LoVo (cell line): ENCODE results near the gene CELSR1.

ENCODE experiments used
- DNase-seq: peaks from one replicate; pipeline ENCODE4 v3.0.0-alpha.2; 2016; ENCODE audit warnings: low spot score

The CELSR1 gene, protein sequence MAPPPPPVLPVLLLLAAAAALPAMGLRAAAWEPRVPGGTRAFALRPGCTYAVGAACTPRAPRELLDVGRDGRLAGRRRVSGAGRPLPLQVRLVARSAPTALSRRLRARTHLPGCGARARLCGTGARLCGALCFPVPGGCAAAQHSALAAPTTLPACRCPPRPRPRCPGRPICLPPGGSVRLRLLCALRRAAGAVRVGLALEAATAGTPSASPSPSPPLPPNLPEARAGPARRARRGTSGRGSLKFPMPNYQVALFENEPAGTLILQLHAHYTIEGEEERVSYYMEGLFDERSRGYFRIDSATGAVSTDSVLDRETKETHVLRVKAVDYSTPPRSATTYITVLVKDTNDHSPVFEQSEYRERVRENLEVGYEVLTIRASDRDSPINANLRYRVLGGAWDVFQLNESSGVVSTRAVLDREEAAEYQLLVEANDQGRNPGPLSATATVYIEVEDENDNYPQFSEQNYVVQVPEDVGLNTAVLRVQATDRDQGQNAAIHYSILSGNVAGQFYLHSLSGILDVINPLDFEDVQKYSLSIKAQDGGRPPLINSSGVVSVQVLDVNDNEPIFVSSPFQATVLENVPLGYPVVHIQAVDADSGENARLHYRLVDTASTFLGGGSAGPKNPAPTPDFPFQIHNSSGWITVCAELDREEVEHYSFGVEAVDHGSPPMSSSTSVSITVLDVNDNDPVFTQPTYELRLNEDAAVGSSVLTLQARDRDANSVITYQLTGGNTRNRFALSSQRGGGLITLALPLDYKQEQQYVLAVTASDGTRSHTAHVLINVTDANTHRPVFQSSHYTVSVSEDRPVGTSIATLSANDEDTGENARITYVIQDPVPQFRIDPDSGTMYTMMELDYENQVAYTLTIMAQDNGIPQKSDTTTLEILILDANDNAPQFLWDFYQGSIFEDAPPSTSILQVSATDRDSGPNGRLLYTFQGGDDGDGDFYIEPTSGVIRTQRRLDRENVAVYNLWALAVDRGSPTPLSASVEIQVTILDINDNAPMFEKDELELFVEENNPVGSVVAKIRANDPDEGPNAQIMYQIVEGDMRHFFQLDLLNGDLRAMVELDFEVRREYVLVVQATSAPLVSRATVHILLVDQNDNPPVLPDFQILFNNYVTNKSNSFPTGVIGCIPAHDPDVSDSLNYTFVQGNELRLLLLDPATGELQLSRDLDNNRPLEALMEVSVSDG (N-terminal part only)

DNA sequence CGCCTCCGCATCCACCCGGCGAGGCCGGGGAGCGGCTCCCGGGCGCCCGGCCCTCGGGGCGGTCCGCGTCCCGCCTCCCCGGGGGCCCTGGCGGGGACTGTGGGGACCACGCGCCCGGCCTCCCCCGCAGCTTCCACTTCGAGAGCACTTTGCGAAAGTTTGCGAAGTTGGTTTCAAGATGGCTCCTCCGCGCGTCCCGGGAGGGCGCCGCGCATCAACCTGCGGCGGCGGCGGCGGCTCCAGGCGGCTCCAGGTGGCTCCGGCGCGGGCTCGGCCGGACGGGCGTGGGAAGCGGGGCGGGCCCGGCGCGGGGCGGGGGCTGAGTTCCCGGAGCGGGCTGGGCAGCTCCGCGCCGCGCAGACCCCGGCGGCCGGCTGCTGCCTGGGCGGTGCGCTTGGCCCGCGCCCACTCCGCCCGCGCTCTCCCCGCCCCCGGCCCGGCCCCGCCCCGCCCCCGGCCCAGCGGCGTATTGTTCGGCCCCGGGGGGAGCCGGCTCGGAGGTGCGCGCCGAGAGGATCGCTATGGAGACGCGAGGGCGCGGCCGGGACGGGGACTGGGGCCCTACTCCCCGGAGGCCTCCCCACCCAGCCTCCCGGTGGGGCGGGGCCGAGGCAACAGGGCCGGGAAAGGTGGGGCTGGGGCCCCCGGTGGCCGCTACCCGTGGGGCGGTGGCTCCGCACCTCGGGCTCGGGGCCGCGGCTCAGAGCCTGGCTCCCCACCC, at the start of gene CELSR1:
CELSR1 (minus strand) TSS at position 396 of the 721 bp plus-strand sequence. CDS start 450 bp downstream, outside the sequence.
- DNase-seq: peak; percentile 66

DNA sequence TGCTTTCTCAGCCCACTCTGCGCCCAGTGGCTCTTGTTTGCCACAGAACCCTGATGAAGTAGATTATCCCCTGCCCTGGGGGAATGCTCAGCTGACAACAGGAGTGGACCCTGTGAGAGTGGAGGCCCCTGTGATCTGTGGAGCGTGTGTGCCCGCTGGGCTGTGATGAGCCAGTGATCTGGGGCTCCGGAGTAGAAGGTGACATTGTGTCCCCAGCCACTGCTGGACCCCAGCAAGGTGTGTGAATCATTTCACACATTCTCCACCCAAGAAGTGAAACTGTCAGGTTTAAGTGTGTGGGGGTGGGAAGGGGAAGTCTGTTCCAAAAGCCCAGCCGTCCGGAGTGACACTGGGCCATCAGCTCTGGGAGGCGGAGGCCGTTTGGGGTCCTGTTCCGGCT, 49.6 kb upstream of the CELSR1 start:
- no peak for DNase-seq

- no peak for DNase-seq
These were observed 49.2 kb upstream of the CELSR1 start for GRCh38 chr22:46586531-46587011.

DNA sequence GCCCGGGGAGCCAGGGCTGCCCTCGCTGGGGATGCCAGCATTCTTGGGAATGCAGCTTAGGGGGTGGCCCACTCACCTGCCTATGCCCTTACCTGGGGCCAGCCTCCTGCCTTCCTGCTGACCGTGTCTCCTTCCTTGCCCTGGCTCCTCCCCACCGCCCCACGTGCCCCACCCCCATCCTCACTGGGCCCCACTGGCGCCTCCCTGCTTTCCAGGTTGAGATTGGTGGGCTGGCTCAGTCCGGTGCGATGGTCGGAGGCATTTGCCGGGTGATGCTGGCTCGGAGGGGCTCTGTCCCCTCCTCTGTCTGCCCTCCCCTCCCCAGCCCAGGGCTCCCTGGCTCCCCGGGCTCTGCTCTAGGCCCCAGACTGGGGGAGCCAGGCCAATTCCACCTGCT, 48.7 kb upstream of the CELSR1 start:
- DNase-seq: no peak

GRCh38 chr22:46585340-46586122, 48.1 kb upstream of the CELSR1 start:
- DNase-seq: no peak

DNA sequence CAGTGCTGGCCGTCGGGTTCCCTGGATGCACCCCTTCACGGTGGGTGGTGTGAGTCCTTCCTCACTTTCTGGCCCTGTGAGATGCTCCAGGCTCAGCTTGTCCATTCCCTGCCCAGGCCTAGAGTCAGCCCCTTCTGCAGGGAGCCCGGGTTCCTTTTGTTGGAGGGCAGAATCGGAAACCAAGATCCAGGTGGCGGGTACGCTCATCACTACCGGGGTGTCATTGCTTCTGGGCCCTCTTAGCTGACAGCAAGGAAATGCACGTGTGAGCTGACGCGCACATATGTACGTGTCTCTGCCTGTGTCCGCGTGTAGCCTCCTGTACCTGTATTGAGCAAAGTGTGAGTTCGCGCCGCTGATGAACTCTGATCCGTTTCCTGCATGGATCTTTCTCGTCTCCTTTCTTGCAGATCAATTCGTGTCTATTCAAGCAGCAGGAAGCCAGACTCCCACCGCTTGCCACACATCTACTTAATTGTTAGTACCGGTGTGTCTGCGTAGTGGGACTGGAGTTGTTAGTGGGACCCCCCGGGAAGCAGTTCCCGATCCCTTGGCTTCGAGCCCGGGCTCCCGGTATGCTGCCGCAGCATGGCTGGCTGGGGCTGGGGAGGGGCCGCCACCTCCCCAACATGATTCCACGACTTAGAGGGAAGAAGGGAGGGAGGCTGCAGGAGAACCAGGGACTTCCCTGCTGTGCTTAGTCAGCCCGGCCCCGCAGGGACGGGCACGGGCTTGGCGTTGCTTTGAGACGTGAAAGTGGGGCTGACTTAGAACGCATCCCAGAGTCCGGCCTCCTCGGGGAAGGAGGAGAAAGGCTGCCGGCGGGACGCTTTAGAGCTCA, 46.9 kb upstream of the CELSR1 start:
- no peak for DNase-seq

DNA sequence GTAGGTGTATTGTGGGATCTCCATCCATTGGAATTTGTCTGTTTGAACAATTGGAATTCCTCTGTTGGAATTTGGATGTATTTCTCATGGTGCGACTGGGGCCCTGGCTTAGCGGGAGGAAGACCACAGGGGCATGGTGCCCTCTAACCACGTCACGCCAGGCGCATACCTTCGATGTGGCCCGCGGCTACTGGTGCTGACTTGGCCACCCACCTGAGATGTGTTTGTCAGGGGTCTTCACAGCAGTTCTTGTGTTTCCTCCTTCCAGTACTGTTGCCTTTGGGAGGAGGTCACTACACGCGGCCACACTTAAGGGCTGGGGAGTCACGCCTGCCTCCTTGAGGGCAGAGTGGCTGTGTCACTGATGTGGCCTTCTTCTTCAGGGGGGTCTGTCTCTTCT, 46.2 kb upstream of the CELSR1 start:
- no peak for DNase-seq

DNA sequence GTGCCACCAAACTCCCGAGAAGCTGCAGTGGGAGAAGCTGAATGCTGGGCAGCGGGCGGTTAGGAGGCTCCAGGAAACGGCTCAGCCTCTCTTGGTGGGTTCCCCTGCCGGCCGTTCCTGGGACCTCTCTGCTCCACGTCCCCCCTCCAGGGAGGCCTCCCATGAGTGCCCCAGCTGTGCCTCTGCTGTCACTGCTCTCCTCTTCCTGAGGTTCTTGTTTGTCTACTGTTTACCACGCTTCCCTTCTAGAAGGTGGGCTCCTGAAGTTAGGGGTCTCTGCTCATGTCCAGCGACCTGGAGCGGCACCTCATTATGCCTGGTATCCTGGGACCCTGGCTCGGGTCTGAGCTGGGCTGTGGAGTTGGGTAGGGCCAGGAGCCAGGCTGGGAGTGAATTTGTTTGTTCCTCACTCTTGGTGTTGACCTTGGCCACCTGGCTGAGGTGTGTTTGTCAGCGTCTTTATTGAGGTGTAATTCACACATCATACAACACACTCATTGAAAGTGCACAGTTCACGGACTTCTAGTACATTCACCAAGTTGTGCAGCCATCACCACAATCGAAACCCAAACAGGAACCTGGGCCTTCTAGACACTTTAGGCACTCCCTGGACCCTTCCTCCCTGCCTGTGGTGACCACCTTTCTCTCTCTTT, 45.0 kb upstream of the CELSR1 start:
- no peak for DNase-seq

- DNase-seq: no peak
These were observed 44.3 kb upstream of the CELSR1 start for GRCh38 chr22:46581538-46582244.

- no peak for DNase-seq
These were observed 43.6 kb upstream of the CELSR1 start for GRCh38 chr22:46580940-46581537.

DNA sequence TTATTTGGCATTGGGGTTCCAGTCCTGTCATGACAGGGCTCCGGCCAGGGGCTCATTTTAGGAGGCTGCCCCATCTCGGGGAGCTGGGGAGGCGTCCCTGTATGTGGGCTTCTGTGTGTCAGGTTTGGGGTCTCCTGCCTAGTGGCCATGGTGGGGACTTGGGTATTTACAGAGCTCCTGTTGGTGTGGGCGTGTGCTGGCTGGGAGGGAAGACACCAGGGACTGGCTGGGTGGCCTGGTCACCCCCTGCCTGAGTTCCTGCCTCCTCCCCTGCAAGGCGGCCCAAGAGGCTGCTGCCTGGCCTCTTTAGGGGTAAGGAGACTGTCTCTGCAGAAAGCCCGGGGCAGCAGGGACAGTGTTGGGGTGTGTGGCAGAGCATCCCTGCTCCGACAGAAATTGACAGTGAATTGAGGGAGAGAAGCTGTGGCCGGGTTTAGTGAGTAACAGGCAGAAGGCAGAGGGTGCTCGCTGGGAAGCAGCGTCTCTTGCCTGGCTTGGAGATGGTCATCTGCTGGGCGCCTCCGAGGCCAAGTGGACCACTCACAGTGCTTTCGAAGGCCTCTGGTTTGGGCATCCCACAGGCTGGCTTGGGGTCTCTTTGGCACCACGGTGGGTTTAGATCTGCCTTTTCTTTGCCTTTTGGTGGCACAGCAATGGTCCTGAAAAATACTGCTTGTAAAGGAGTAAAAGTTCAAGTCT, 42.5 kb upstream of the CELSR1 start:
- no peak for DNase-seq

GRCh38 chr22:46578824-46579561, 41.6 kb upstream of the CELSR1 start:
- no peak for DNase-seq

DNA sequence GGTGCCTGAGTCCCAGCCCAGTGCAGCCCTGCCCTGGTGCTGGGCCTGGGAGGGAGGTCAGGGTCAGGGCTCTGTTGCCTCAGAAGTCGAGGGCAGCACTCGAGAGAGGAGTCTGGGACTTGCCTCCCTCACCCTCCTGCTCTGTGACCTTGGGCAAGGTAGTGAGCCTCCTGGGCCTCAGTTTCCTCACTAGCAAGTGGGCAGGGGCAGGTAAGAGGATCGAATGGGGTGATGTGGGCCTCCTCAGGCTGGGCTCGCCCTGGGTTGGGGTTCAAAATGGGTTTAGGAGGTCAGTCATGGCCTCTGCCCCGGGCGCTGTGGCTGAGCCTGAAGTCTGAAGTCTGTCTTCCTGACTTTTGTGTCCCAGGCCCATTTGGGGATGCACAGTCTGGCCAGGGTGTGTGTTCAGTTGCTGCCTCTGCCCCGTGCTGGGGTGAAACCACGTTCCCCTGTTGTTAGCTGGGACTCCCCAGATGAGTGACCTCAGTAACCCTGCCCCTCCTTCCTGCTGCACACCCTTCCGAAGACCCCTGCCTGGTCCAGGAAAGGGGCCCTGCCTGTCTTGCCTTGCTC, 40.9 kb upstream of the CELSR1 start:
- no peak for DNase-seq

- no peak for DNase-seq
These were observed 40.2 kb upstream of the CELSR1 start for GRCh38 chr22:46577368-46578249.

DNA sequence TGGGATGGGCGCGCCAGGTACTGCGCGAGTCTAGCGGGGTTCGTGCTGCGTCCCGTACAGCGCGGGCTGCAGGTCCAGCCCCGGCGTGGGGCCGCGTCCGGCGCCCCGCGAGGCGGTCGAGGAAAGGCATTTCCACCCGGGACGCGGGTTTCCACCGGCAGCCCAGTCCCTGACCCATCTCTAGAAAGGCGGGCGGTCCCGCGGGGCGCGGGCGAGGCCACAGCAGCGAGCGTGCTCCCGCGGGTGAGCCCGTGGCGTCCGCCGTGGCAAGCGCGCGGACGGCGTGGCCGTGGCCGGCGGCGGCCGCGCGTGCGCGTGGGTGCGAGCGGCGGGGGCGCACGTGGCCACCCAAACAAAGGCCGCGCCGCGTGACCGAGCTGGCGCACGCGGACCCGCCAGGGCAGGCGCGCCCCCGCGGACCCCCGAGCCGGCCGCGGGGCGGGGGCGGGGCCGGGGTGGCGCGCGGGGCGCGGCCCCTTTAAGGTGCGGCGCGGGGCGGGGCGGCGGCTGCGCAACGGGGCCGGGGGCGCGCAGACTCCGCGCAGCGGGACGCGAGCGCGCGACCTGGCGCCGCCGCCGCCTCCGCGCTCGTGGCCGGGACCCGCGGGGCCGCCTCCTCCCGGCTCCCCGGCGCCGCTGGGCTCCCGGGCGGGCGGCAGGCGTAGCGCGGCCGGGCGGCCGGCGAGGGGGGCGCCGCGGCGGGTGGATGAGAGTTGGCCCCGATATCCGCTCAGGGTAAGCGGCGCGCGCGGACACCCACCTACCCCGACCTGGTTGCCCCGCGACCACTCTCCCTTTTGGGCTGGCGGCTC, 39.3 kb upstream of the CELSR1 start:
- peak; percentile 68 for DNase-seq
